Activated T-cell treated with anti-CD3 and anti-CD28 coated beads, Interleukin-2, amount 50 U/mL, for 24 hours (primary cell): ENCODE data around the gene DSCAM.
"Not testable (repeated sequence)": the region's sequence is repeated elsewhere in the genome, so short reads cannot be mapped to it uniquely, and the experiment has no call there.

ENCODE experiments used
- DNase-seq: peaks from one replicate; pipeline ENCODE4 v3.0.0-alpha.2; 2020
- H3K27ac Mint-ChIP-seq: 2 replicates; pipeline ENCODE4 v1.8.0; 2020; ENCODE audit warnings: mild to moderate bottlenecking, mixed read lengths
- H3K27me3 Mint-ChIP-seq: 2 replicates; pipeline ENCODE4 v1.8.0; 2020; ENCODE audit warnings: mixed read lengths
- H3K36me3 Mint-ChIP-seq: 2 replicates; pipeline ENCODE4 v1.8.0; 2020; ENCODE audit warnings: low read depth, mixed read lengths
- H3K4me1 Mint-ChIP-seq: 2 replicates; pipeline ENCODE4 v1.8.0; 2020; ENCODE audit warnings: low read depth, mixed read lengths
- H3K4me3 Mint-ChIP-seq: 2 replicates; pipeline ENCODE4 v1.8.0; 2020; ENCODE audit warnings: mild to moderate bottlenecking, moderate library complexity, mixed read lengths
- H3K9me3 Mint-ChIP-seq: 2 replicates; pipeline ENCODE4 v1.8.0; 2020; ENCODE audit warnings: mixed read lengths

Gene DSCAM

GRCh38 chr21:40334159-40334558 is 512.8 kb downstream of the DSCAM start:
- Mint-ChIP-seq H3K4me1 (no peaks in the 10 kb centered on the region), H3K9me3 (peaks cover 6% of the 10 kb centered on the region), H3K27ac (no peak overlapping the region), H3K36me3 (no peaks in the 10 kb centered on the region), H3K27me3 (no peaks in the 10 kb centered on the region), H3K4me3 (no peak overlapping the region)
- no peak for DNase-seq

GRCh38 chr21:40333731-40334130 is 513.2 kb downstream of the DSCAM start:
- no peaks in the 10 kb centered on the region for H3K36me3 Mint-ChIP-seq
- peaks cover 6% of the 10 kb centered on the region for H3K9me3 Mint-ChIP-seq
- H3K27ac Mint-ChIP-seq = no peak overlapping the region
- no peak overlapping the region for H3K4me3 Mint-ChIP-seq
- no peaks in the 10 kb centered on the region for H3K4me1 Mint-ChIP-seq
- no peaks in the 10 kb centered on the region for H3K27me3 Mint-ChIP-seq
- no peak for DNase-seq

- Mint-ChIP-seq H3K27ac (no peak overlapping the region), H3K36me3 (no peaks in the 10 kb centered on the region), H3K4me1 (no peaks in the 10 kb centered on the region), H3K9me3 (peaks cover 12% of the 10 kb centered on the region), H3K27me3 (no peaks in the 10 kb centered on the region), H3K4me3 (no peak overlapping the region)
- DNase-seq = no peak
These were observed 515.2 kb downstream of the DSCAM start for GRCh38 chr21:40331804-40332203.

GRCh38 chr21:40331172-40331571 is 515.8 kb downstream of the DSCAM start:
- DNase-seq = no peak
- H3K27me3 Mint-ChIP-seq = no peaks in the 10 kb centered on the region
- no peak overlapping the region for H3K4me3 Mint-ChIP-seq
- no peak overlapping the region for H3K27ac Mint-ChIP-seq
- H3K4me1 Mint-ChIP-seq = no peaks in the 10 kb centered on the region
- H3K36me3 Mint-ChIP-seq = no peaks in the 10 kb centered on the region
- peaks cover 12% of the 10 kb centered on the region for H3K9me3 Mint-ChIP-seq

GRCh38 chr21:40324389-40324788 is 522.6 kb downstream of the DSCAM start:
- no peak for DNase-seq
- Mint-ChIP-seq H3K4me3 (no peak overlapping the region), H3K27ac (no peak overlapping the region), H3K9me3 (peaks cover 8% of the 10 kb centered on the region), H3K36me3 (no peaks in the 10 kb centered on the region), H3K4me1 (no peaks in the 10 kb centered on the region), H3K27me3 (no peaks in the 10 kb centered on the region)

GRCh38 chr21:40320718-40321117 is 526.2 kb downstream of the DSCAM start:
- DNase-seq, H3K4me1 Mint-ChIP-seq, H3K4me3 Mint-ChIP-seq, H3K36me3 Mint-ChIP-seq, H3K27ac Mint-ChIP-seq, H3K9me3 Mint-ChIP-seq, H3K27me3 Mint-ChIP-seq: not testable (repeated sequence)

- Mint-ChIP-seq H3K4me3 (no peak overlapping the region), H3K36me3 (no peaks in the 10 kb centered on the region), H3K4me1 (no peaks in the 10 kb centered on the region), H3K9me3 (no peaks in the 10 kb centered on the region), H3K27me3 (no peaks in the 10 kb centered on the region), H3K27ac (no peak overlapping the region)
- DNase-seq = no peak
These were observed 528.6 kb downstream of the DSCAM start for GRCh38 chr21:40318371-40318770.

- H3K36me3 Mint-ChIP-seq = no peaks in the 10 kb centered on the region
- H3K4me1 Mint-ChIP-seq = no peaks in the 10 kb centered on the region
- H3K27ac Mint-ChIP-seq = no peak overlapping the region
- no peak overlapping the region for H3K4me3 Mint-ChIP-seq
- no peak for DNase-seq
- no peaks in the 10 kb centered on the region for H3K9me3 Mint-ChIP-seq
- H3K27me3 Mint-ChIP-seq = no peaks in the 10 kb centered on the region
These were observed 530.9 kb downstream of the DSCAM start for GRCh38 chr21:40316104-40316503.

- Mint-ChIP-seq H3K4me3 (no peak overlapping the region), H3K4me1 (no peaks in the 10 kb centered on the region), H3K36me3 (no peaks in the 10 kb centered on the region), H3K9me3 (no peaks in the 10 kb centered on the region), H3K27me3 (no peaks in the 10 kb centered on the region), H3K27ac (no peak overlapping the region)
- DNase-seq = no peak
These were observed 531.3 kb downstream of the DSCAM start for GRCh38 chr21:40315626-40316025.

GRCh38 chr21:40313260-40313659 is 533.7 kb downstream of the DSCAM start:
- Mint-ChIP-seq H3K4me1 (no peaks in the 10 kb centered on the region), H3K27ac (no peak overlapping the region), H3K9me3 (no peaks in the 10 kb centered on the region), H3K27me3 (no peaks in the 10 kb centered on the region), H3K4me3 (no peak overlapping the region), H3K36me3 (no peaks in the 10 kb centered on the region)
- DNase-seq = no peak

- H3K36me3 Mint-ChIP-seq = no peaks in the 10 kb centered on the region
- H3K27ac Mint-ChIP-seq = no peak overlapping the region
- no peaks in the 10 kb centered on the region for H3K27me3 Mint-ChIP-seq
- peaks cover 42% of the 10 kb centered on the region for H3K9me3 Mint-ChIP-seq
- H3K4me1 Mint-ChIP-seq = no peaks in the 10 kb centered on the region
- no peak for DNase-seq
- no peak overlapping the region for H3K4me3 Mint-ChIP-seq
These were observed 546.7 kb downstream of the DSCAM start for GRCh38 chr21:40300300-40300699.

- Mint-ChIP-seq H3K9me3 (peaks cover 37% of the 10 kb centered on the region), H3K27ac (no peak overlapping the region), H3K27me3 (no peaks in the 10 kb centered on the region), H3K4me1 (no peaks in the 10 kb centered on the region), H3K4me3 (no peak overlapping the region), H3K36me3 (no peaks in the 10 kb centered on the region)
- no peak for DNase-seq
These were observed 547.5 kb downstream of the DSCAM start for GRCh38 chr21:40299451-40299850.

GRCh38 chr21:40294345-40294744 is 552.6 kb downstream of the DSCAM start:
- no peaks in the 10 kb centered on the region for H3K4me1 Mint-ChIP-seq
- H3K36me3 Mint-ChIP-seq = no peaks in the 10 kb centered on the region
- H3K27me3 Mint-ChIP-seq = no peaks in the 10 kb centered on the region
- H3K9me3 Mint-ChIP-seq = peaks cover 7% of the 10 kb centered on the region
- DNase-seq = no peak
- H3K27ac Mint-ChIP-seq = no peak overlapping the region
- no peak overlapping the region for H3K4me3 Mint-ChIP-seq

- no peaks in the 10 kb centered on the region for H3K4me1 Mint-ChIP-seq
- no peaks in the 10 kb centered on the region for H3K27me3 Mint-ChIP-seq
- DNase-seq = no peak
- H3K36me3 Mint-ChIP-seq = no peaks in the 10 kb centered on the region
- no peak overlapping the region for H3K4me3 Mint-ChIP-seq
- H3K9me3 Mint-ChIP-seq = peaks cover 2% of the 10 kb centered on the region
- no peak overlapping the region for H3K27ac Mint-ChIP-seq
These were observed 555.4 kb downstream of the DSCAM start for GRCh38 chr21:40291560-40291959.

- Mint-ChIP-seq H3K4me3 (no peak overlapping the region), H3K27me3 (no peaks in the 10 kb centered on the region), H3K27ac (no peak overlapping the region), H3K9me3 (peaks cover 5% of the 10 kb centered on the region), H3K36me3 (no peaks in the 10 kb centered on the region), H3K4me1 (no peaks in the 10 kb centered on the region)
- no peak for DNase-seq
These were observed 562.5 kb downstream of the DSCAM start for GRCh38 chr21:40284409-40284808.
